Sigmoid colon (tissue), 4 donors: ENCODE measurements around the gene ZSWIM2.

ENCODE experiments used
- POLR2A ChIP-seq, 2 donors: fragments of 450-650 bp; IDR thresholded peaks; one replicate each; pipeline ENCODE4 v1.6.1; 2016; ENCODE audit warnings: antibody characterized with exemption in 2 of 2, mild to moderate bottlenecking in 2 of 2, moderate library complexity in 2 of 2
- POLR2AphosphoS5 ChIP-seq, 4 donors: sonication (generic); formaldehyde crosslinking; IDR thresholded peaks; one replicate each; pipeline ENCODE4 v1.6.1; 2017; ENCODE audit warnings: antibody characterized with exemption in 4 of 4
- TF ChIP-seq, protein P1 (sequence below), 4 experiments: fragments of 450-650 bp in 3 of 4; fragments of 200-600 bp in 1 of 4; IDR thresholded peaks; one replicate each; pipeline ENCODE4 v1.5.1; 2016 to 2019; ENCODE audit warnings: antibody characterized with exemption in 4 of 4, mild to moderate bottlenecking in 3 of 4, moderate library complexity in 2 of 4

DNA sequence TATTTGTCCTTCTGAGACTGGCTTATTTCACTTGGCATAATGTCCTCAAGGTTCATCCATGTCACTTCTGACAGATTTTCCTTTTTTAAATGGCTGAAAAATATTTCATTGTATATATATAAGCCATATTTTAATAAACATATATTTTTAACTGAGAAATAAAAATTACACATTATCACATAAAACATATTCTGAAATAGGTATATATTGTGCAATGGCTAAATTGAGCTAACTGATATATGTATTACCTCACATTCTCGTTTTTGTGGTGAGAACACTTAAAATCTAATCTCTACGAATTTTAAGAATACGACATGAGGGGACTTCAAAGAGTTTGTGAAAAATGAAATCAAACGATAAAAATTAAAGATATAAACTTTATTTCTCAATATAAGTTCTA is 25.7 kb upstream of the ZSWIM2 start:
- no peak for TF ChIP-seq POLR2AphosphoS5 (IDR thresholded peaks at IDR 0.05)
- TF ChIP-seq, protein P1, sequence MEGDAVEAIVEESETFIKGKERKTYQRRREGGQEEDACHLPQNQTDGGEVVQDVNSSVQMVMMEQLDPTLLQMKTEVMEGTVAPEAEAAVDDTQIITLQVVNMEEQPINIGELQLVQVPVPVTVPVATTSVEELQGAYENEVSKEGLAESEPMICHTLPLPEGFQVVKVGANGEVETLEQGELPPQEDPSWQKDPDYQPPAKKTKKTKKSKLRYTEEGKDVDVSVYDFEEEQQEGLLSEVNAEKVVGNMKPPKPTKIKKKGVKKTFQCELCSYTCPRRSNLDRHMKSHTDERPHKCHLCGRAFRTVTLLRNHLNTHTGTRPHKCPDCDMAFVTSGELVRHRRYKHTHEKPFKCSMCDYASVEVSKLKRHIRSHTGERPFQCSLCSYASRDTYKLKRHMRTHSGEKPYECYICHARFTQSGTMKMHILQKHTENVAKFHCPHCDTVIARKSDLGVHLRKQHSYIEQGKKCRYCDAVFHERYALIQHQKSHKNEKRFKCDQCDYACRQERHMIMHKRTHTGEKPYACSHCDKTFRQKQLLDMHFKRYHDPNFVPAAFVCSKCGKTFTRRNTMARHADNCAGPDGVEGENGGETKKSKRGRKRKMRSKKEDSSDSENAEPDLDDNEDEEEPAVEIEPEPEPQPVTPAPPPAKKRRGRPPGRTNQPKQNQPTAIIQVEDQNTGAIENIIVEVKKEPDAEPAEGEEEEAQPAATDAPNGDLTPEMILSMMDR (IDR thresholded peaks at IDR 0.05), result no peak
- TF ChIP-seq POLR2A (IDR thresholded peaks at IDR 0.05), result no peak
